Colonic mucosa (tissue), 4 donors: ENCODE results near the gene TOR4A. TPM values are rescaled to one million over a fixed set of nuclear protein-coding genes. Genes with fewer than 3 reads are reported as not detected.
"Not testable (repeated sequence)": the region's sequence is repeated elsewhere in the genome, so short reads cannot be mapped to it uniquely, and the experiment has no call there.

ENCODE experiments used
- DNase-seq: peaks from one replicate; pipeline ENCODE4 v3.0.0-alpha.2; 2020
- H3K27ac ChIP-seq: fragments of 200-600 bp; one replicate; pipeline ENCODE4 v1.8.0; 2021
- H3K27me3 ChIP-seq: fragments of 200-600 bp; one replicate; pipeline ENCODE4 v1.8.0; 2021
- H3K36me3 ChIP-seq: fragments of 200-600 bp; one replicate; pipeline ENCODE4 v1.8.0; 2021
- H3K4me1 ChIP-seq: fragments of 200-600 bp; one replicate; pipeline ENCODE4 v1.8.0; 2021; ENCODE audit warnings: mild to moderate bottlenecking
- H3K4me3 ChIP-seq: fragments of 200-600 bp; one replicate; pipeline ENCODE4 v1.8.0; 2021
- H3K9ac ChIP-seq, 2 donors: one replicate each; pipeline ENCODE4 v1.7.0; 2013; ENCODE audit warnings: control low read depth in 2 of 2, low read depth in 2 of 2, low read length in 2 of 2
- H3K9me3 ChIP-seq: fragments of 200-600 bp; one replicate; pipeline ENCODE4 v1.8.0; 2021
- CTCF ChIP-seq: fragments of 200-600 bp; IDR thresholded peaks from one replicate; pipeline ENCODE4 v1.8.0; 2022; ENCODE audit warnings: antibody characterized with exemption, mild to moderate bottlenecking
- intact Hi-C: fragments of 100-400 bp; cut with DNase I; formaldehyde crosslinking; loops from one replicate; pipeline ENCODE4 v1.14.1; 2022
- total RNA-seq, 2 donors: library from RNA; stranded (reverse); fragmentation: NEBNext Ultra II Directional in 1 of 2; extraction: Animal tissue kit (Norgen Biotek cat#: 25700) in 1 of 2; gene quantifications; one replicate each; pipeline ENCODE4 v1.2.1, GENCODE V29; 2021
- donor health status: healthy.
- donor health status: DM: no; HTN: no; CAD: no.
- donor health status: DM: no; HTN: no; CAD: no.

Gene TOR4A
- total RNA-seq, 2 donors from 2014 or later = 57.1 to 63.9 TPM

GRCh38 chr9:137236238-137236935, 41.1 kb upstream of the TOR4A start:
- no peak overlapping the region for H3K27ac ChIP-seq
- no peak overlapping the region for H3K4me3 ChIP-seq
- peak; percentile 100 for TF ChIP-seq CTCF
- DNase-seq = peak; percentile 93
- peaks cover 23% of the 10 kb centered on the region for H3K4me1 ChIP-seq
- no peaks in the 10 kb centered on the region for H3K36me3 ChIP-seq
- H3K27me3 ChIP-seq = peaks cover 24% of the 10 kb centered on the region
- intact Hi-C loops = no loop called here
- peak overlapping the region; percentile 29 to 77 for H3K9ac ChIP-seq
- no peaks in the 10 kb centered on the region for H3K9me3 ChIP-seq

GRCh38 chr9:137236936-137237421, 40.5 kb upstream of the TOR4A start:
- Histone ChIP-seq H3K4me1 (peaks cover 23% of the 10 kb centered on the region), H3K4me3 (no peak overlapping the region), H3K36me3 (no peaks in the 10 kb centered on the region), H3K27me3 (peaks cover 24% of the 10 kb centered on the region), H3K9me3 (no peaks in the 10 kb centered on the region), H3K27ac (peak overlapping the region; percentile 54), H3K9ac (peak overlapping the region in 1 of 2 donors; percentile 77)
- no peak for DNase-seq
- TF ChIP-seq CTCF = no peak
- intact Hi-C loops = no loop called here

- DNase-seq = peak; percentile 78
- peaks cover 17% of the 10 kb centered on the region for H3K27me3 ChIP-seq
- H3K4me3 ChIP-seq = no peak overlapping the region
- H3K27ac ChIP-seq = peak overlapping the region; percentile 54
- H3K9ac ChIP-seq = peak overlapping the region; percentile 60 to 77
- TF ChIP-seq CTCF = no peak
- H3K36me3 ChIP-seq = peaks cover 5% of the 10 kb centered on the region
- intact Hi-C loops = no loop called here
- H3K4me1 ChIP-seq = peaks cover 33% of the 10 kb centered on the region
- H3K9me3 ChIP-seq = no peaks in the 10 kb centered on the region
Observed at GRCh38 chr9:137237759-137238726, 39.5 kb upstream of the TOR4A start.

- Histone ChIP-seq H3K27ac (peak overlapping the region; percentile 99), H3K9ac (peak overlapping the region; percentile 78 to 91), H3K36me3 (peaks cover 10% of the 10 kb centered on the region), H3K4me3 (peak overlapping the region; percentile 67), H3K4me1 (peaks cover 36% of the 10 kb centered on the region)
- DNase-seq, intact Hi-C loops, H3K9me3 ChIP-seq, H3K27me3 ChIP-seq: not testable (repeated sequence)
Observed at GRCh38 chr9:137239541-137240200, 37.9 kb upstream of the TOR4A start.

GRCh38 chr9:137240318-137240840, 37.1 kb upstream of the TOR4A start:
- peaks cover 36% of the 10 kb centered on the region for H3K4me1 ChIP-seq
- no peak for TF ChIP-seq CTCF
- intact Hi-C loops = no loop called here

More at GRCh38 chr9:137240318-137240840, 37.1 kb upstream of the TOR4A start:
- Histone ChIP-seq H3K9ac (peak overlapping the region; percentile 78 to 91), H3K27ac (peak overlapping the region; percentile 99), H3K4me3 (peak overlapping the region; percentile 67), H3K9me3 (no peaks in the 10 kb centered on the region), H3K27me3 (no peaks in the 10 kb centered on the region), H3K36me3 (peaks cover 10% of the 10 kb centered on the region)
- peak; percentile 81 for DNase-seq
